PFSK-1 (cell line): ENCODE measurements around the gene MAB21L3.

Experiments
- POLR2AphosphoS5 ChIP-seq: IDR thresholded peaks from 2 replicates; pipeline ENCODE4 v1.6.1; 2012; ENCODE audit warnings: low read depth, mild to moderate bottlenecking, control low read depth, low read length, moderate library complexity
- REST ChIP-seq, 2 experiments: IDR thresholded peaks; 2 replicates each; pipeline versions ENCODE4 v1.6.1 to v1.8.0; 2011 to 2012; ENCODE audit warnings: low read depth in 2 of 2, low read length in 2 of 2, control low read depth in 1 of 2, inconsistent platforms in 1 of 2, mild to moderate bottlenecking in 1 of 2, moderate library complexity in 1 of 2; ENCODE audit not compliant: insufficient read depth in 1 of 2
- SIN3A ChIP-seq: IDR thresholded peaks from 2 replicates; pipeline ENCODE4 v1.6.1; 2012; ENCODE audit warnings: mild to moderate bottlenecking, low read length, moderate library complexity, borderline replicate concordance; ENCODE audit not compliant: insufficient read depth
- TAF1 ChIP-seq: IDR thresholded peaks from 2 replicates; pipeline ENCODE4 v1.6.1; 2012; ENCODE audit warnings: low read length, control low read depth, borderline replicate concordance; ENCODE audit not compliant: insufficient read depth

- TF ChIP-seq POLR2AphosphoS5, result no peak
- TF ChIP-seq SIN3A, result no peak
- TF ChIP-seq TAF1, result no peak
- no peak for TF ChIP-seq REST (IDR thresholded peaks at IDR 0.05; ENCODE audit: insufficient read depth in 1 of 2, low read depth in 2 of 2, low read length in 2 of 2)
Measured at GRCh38 chr1:116177861-116178260, 66.7 kb downstream of the MAB21L3 start.
